Osteoblast (primary cell): Measurements from ENCODE around the gene TTC8. TPM values are rescaled to one million over a fixed set of nuclear protein-coding genes. Genes with fewer than 3 reads are reported as not detected.
"Not testable (repeated sequence)": the region's sequence is repeated elsewhere in the genome, so short reads cannot be mapped to it uniquely, and the experiment has no call there.

ENCODE experiments used
- DNase-seq: peaks from one replicate; pipeline ENCODE4 v3.0.0; 2011; ENCODE audit warnings: low spot score, mixed read lengths; ENCODE audit not compliant: insufficient read length; ENCODE audit errors: missing footprints
- H2AFZ ChIP-seq: 2 replicates; pipeline ENCODE4 v1.6.0; 2011; ENCODE audit warnings: mild to moderate bottlenecking, low read length
- H3K27ac ChIP-seq: 2 replicates; pipeline ENCODE4 v1.5.1; 2011; ENCODE audit warnings: mild to moderate bottlenecking, low read depth, low read length, moderate library complexity
- H3K27me3 ChIP-seq: 2 replicates; pipeline ENCODE4 v1.6.0; 2012; ENCODE audit warnings: mild to moderate bottlenecking, control low read depth, inconsistent platforms, low read length, moderate library complexity; ENCODE audit not compliant: insufficient read depth
- H3K36me3 ChIP-seq: 2 replicates; pipeline ENCODE4 v1.5.1; 2011; ENCODE audit warnings: mild to moderate bottlenecking, low read length, control low read depth, moderate library complexity; ENCODE audit not compliant: insufficient read depth
- H3K4me1 ChIP-seq: 2 replicates; pipeline ENCODE4 v1.5.1; 2011; ENCODE audit warnings: mild to moderate bottlenecking, low read length, control low read depth, moderate library complexity; ENCODE audit not compliant: insufficient read depth
- H3K4me2 ChIP-seq: 2 replicates; pipeline ENCODE4 v1.6.0; 2011; ENCODE audit warnings: mild to moderate bottlenecking, low read length; ENCODE audit not compliant: insufficient read depth
- H3K4me3 ChIP-seq: fragments of 200-600 bp; sonication (generic); 3 replicates; pipeline ENCODE4 v1.5.1; 2012; ENCODE audit warnings: mild to moderate bottlenecking, low read length, inconsistent platforms; ENCODE audit not compliant: insufficient read depth
- H3K79me2 ChIP-seq: 2 replicates; pipeline ENCODE4 v1.6.0; 2012; ENCODE audit warnings: mild to moderate bottlenecking, low read length, control low read depth, inconsistent platforms; ENCODE audit not compliant: insufficient read depth
- H3K9me3 ChIP-seq: 2 replicates; pipeline ENCODE4 v1.5.1; 2011; ENCODE audit warnings: low read depth, low read length, control low read depth
- H4K20me1 ChIP-seq: 2 replicates; pipeline ENCODE4 v1.6.0; 2012; ENCODE audit warnings: mild to moderate bottlenecking, low read length, control low read depth; ENCODE audit not compliant: insufficient read depth
- CTCF ChIP-seq: IDR thresholded peaks from 2 replicates; pipeline ENCODE4 v1.5.1; 2011; ENCODE audit warnings: mild to moderate bottlenecking, low read depth, low read length, moderate library complexity; ENCODE audit errors: extremely low read depth
- total RNA-seq: library from RNA; depleted of rRNA; stranded (reverse); fragments of >200 nt; gene quantifications from 2 replicates; pipeline ENCODE4 v1.2.3, GENCODE V29; 2012

Gene TTC8
- total RNA-seq, 1 donor = 30.8 TPM

GRCh38 chr14:88856786-88857366, 32.4 kb downstream of the TTC8 start:
- no peaks in the 10 kb centered on the region for H4K20me1 ChIP-seq
- H3K4me2 ChIP-seq = no peak overlapping the region
- H2AFZ ChIP-seq = no peak overlapping the region
- no peak overlapping the region for H3K4me3 ChIP-seq
- no peak for DNase-seq
- no peaks in the 10 kb centered on the region for H3K4me1 ChIP-seq
- TF ChIP-seq CTCF = no peak
- H3K27ac ChIP-seq = no peak overlapping the region
- peaks cover 16% of the 10 kb centered on the region for H3K36me3 ChIP-seq
- H3K9me3 ChIP-seq = no peaks in the 10 kb centered on the region
- no peaks in the 10 kb centered on the region for H3K79me2 ChIP-seq
- H3K27me3 ChIP-seq = no peaks in the 10 kb centered on the region

- not testable (repeated sequence) for H4K20me1 ChIP-seq, H3K9me3 ChIP-seq, H3K27me3 ChIP-seq, H3K79me2 ChIP-seq, DNase-seq, H3K4me1 ChIP-seq, H3K27ac ChIP-seq, H3K4me3 ChIP-seq, H3K4me2 ChIP-seq, H2AFZ ChIP-seq
- peaks cover 18% of the 10 kb centered on the region for H3K36me3 ChIP-seq
Measured at GRCh38 chr14:88857861-88858260, 33.4 kb downstream of the TTC8 start.

GRCh38 chr14:88859118-88859517, 34.7 kb downstream of the TTC8 start:
- not testable (repeated sequence) for H2AFZ ChIP-seq, H4K20me1 ChIP-seq, H3K27ac ChIP-seq, H3K9me3 ChIP-seq, H3K4me2 ChIP-seq, DNase-seq, H3K27me3 ChIP-seq, H3K4me3 ChIP-seq, H3K4me1 ChIP-seq, H3K79me2 ChIP-seq
- peaks cover 22% of the 10 kb centered on the region for H3K36me3 ChIP-seq

- H3K27ac ChIP-seq = no peak overlapping the region
- H3K4me1 ChIP-seq = no peaks in the 10 kb centered on the region
- no peaks in the 10 kb centered on the region for H3K27me3 ChIP-seq
- TF ChIP-seq CTCF = no peak
- no peak overlapping the region for H3K4me3 ChIP-seq
- H3K4me2 ChIP-seq = no peak overlapping the region
- DNase-seq = no peak
- no peaks in the 10 kb centered on the region for H3K79me2 ChIP-seq
- H3K9me3 ChIP-seq = no peaks in the 10 kb centered on the region
- H4K20me1 ChIP-seq = no peaks in the 10 kb centered on the region
- no peak overlapping the region for H2AFZ ChIP-seq
- H3K36me3 ChIP-seq = peaks cover 22% of the 10 kb centered on the region
Measured at GRCh38 chr14:88863167-88863566, 38.7 kb downstream of the TTC8 start.

GRCh38 chr14:88864198-88864597, 39.7 kb downstream of the TTC8 start:
- no peak for DNase-seq
- Histone ChIP-seq H3K9me3 (no peaks in the 10 kb centered on the region), H2AFZ (no peak overlapping the region), H3K27ac (no peak overlapping the region), H3K4me3 (no peak overlapping the region), H3K27me3 (no peaks in the 10 kb centered on the region), H3K4me1 (no peaks in the 10 kb centered on the region), H3K79me2 (no peaks in the 10 kb centered on the region), H3K36me3 (peaks cover 17% of the 10 kb centered on the region), H3K4me2 (no peak overlapping the region), H4K20me1 (no peaks in the 10 kb centered on the region)
- no peak for TF ChIP-seq CTCF
